ENCODE data around the gene SMIM35. TPM values are rescaled to one million over a fixed set of nuclear protein-coding genes. Genes with fewer than 3 reads are reported as not detected.

SMIM35 gene
- total RNA-seq, 3 donors from 2014 or later: not detected

DNA sequence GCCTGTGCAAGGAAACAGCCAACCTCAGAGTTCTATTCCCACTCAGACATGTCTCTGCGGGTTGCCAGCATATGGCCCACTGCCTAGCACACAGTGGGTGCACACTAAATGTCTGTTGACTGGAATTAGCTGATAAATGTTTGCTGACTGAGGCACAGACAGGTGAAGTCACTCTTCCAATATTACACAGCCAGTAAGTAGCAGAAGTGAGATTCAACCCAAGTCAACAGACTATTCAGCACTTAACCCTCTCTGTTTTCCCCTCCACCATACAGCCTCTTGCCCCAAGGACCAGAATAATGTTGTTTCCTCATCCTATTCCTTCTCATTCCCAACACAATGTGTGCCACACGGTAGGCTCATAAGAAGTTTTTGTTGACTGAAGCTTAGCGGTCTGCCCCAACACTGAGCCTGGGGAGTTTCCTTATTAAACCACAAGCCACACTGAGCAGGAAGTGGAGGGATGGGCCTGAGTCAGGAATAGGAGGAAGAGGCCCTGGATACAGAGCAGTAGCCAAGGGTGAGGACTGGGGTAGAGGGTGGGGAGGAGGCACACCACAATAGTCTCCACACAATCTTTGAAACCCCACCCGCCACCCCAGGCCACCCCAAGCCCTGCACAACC, 116.3 kb downstream of the SMIM35 start:
- H3K4me3 ChIP-seq: no peak overlapping the region
- no peaks in the 10 kb centered on the region for H3K27me3 ChIP-seq
- DNase-seq (ENCODE audit: low spot score in 2 of 2): no peak
- intact Hi-C loops (cut with DNase I; ENCODE audit: low total_unique reads): no loop called here
- no peaks in the 10 kb centered on the region for H3K4me1 ChIP-seq
- H3K9me3 ChIP-seq: no peaks in the 10 kb centered on the region
- TF ChIP-seq, protein P1, sequence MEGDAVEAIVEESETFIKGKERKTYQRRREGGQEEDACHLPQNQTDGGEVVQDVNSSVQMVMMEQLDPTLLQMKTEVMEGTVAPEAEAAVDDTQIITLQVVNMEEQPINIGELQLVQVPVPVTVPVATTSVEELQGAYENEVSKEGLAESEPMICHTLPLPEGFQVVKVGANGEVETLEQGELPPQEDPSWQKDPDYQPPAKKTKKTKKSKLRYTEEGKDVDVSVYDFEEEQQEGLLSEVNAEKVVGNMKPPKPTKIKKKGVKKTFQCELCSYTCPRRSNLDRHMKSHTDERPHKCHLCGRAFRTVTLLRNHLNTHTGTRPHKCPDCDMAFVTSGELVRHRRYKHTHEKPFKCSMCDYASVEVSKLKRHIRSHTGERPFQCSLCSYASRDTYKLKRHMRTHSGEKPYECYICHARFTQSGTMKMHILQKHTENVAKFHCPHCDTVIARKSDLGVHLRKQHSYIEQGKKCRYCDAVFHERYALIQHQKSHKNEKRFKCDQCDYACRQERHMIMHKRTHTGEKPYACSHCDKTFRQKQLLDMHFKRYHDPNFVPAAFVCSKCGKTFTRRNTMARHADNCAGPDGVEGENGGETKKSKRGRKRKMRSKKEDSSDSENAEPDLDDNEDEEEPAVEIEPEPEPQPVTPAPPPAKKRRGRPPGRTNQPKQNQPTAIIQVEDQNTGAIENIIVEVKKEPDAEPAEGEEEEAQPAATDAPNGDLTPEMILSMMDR (IDR thresholded peaks at IDR 0.05): no peak
- TF ChIP-seq POLR2AphosphoS5 (IDR thresholded peaks at IDR 0.05) (no peak), POLR2A (IDR thresholded peaks at IDR 0.05) (no peak)
- H3K36me3 ChIP-seq: no peaks in the 10 kb centered on the region
- no peak overlapping the region for H3K27ac ChIP-seq

DNA sequence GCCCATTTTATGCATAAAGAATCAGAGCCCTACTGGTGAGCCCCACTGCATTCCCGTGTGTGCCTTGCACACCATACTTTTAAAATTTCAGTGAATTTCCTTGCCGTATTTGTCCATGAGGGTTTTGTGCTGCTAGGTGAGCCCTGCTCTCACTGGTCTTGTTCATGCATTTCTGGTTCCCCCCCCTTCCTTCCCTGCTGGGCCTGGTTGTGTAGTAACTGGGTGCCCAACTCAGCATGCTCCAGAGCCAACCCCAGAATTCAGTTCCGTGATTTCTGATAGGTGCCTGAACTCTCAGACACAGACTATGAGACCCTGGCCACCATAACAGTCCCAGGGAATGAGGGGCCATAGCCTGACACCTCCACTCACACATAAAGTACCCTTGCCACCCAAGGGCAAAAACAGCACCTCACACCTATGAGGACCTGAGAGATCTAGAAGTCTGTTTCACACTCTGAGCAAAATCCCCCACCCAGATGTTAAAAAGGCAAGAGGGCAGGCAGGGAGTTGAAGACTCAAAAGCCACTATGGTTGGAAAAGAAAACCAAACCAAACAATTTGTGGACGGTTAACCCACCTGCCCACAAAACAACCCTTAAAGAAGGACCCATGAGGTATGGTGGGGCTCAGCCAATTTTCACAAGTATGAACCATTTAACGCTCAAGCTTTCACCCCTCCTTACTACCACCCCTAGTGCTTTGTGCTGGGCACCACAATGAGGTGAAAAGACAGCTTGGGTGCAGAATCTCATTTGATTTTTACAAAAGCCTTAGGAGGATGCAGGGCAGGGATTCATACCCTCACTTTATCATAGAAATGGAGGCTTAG, 117.4 kb downstream of the SMIM35 start:
- Histone ChIP-seq H3K9me3 (no peaks in the 10 kb centered on the region), H3K4me1 (no peaks in the 10 kb centered on the region), H3K36me3 (no peaks in the 10 kb centered on the region), H3K27me3 (no peaks in the 10 kb centered on the region), H3K27ac (no peak overlapping the region), H3K4me3 (no peak overlapping the region)
- DNase-seq (ENCODE audit: low spot score in 2 of 2): no peak
- intact Hi-C loops (cut with DNase I; ENCODE audit: low total_unique reads): no loop called here
- no peak for TF ChIP-seq POLR2A (IDR thresholded peaks at IDR 0.05)
- TF ChIP-seq, protein P1 (IDR thresholded peaks at IDR 0.05): no peak
- no peak for TF ChIP-seq POLR2AphosphoS5 (IDR thresholded peaks at IDR 0.05)

DNA sequence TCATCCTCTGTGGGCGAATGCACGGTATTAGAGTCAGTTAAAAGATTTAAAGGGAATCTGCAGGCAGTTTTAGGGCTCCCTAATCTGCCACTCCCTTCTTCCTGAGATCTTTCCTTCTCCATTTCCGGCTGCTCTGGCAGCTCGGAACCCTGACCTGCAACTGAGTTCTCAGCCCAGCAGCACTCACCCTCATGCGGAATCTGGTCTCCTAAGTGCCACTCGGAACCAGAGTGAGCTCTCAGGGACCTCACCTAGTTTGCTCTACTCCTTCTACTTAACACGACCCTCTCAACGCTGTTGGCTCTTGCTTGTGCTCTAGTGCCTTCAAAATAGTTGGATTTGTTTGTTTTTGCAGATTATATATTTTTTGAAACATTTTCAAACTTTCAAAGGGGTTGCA, 119.9 kb downstream of the SMIM35 start:
- no peak for DNase-seq (ENCODE audit: low spot score in 2 of 2)
- TF ChIP-seq POLR2AphosphoS5 (IDR thresholded peaks at IDR 0.05): no peak
- TF ChIP-seq POLR2A (IDR thresholded peaks at IDR 0.05): no peak
- TF ChIP-seq, protein P1 (IDR thresholded peaks at IDR 0.05): no peak
- Histone ChIP-seq H3K9me3 (no peaks in the 10 kb centered on the region), H3K4me3 (no peak overlapping the region), H3K27ac (no peak overlapping the region), H3K27me3 (no peaks in the 10 kb centered on the region), H3K36me3 (no peaks in the 10 kb centered on the region), H3K4me1 (no peaks in the 10 kb centered on the region)
- intact Hi-C loops (cut with DNase I; ENCODE audit: low total_unique reads): no loop called here

DNA sequence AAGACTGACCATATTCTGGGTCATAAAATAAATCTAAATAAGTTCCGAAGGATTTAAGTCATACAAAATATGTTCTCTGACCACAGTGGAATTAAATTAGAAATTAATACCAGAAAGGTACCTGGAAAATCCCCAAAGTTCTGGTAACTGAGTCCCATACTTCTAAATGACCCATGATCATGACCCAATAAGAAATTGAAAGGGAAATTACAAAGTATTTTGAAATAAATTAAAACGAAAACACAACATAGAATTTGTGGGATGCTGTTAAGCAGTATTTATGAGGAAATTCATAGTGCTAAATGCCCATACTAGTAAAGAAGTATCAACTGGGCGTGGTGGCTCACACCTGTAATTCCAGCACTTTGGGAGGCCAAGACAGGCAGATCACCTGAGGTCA, 123.9 kb downstream of the SMIM35 start:
- Histone ChIP-seq H3K4me3 (no peak overlapping the region), H3K27me3 (no peaks in the 10 kb centered on the region), H3K4me1 (no peaks in the 10 kb centered on the region), H3K9me3 (no peaks in the 10 kb centered on the region), H3K27ac (no peak overlapping the region), H3K36me3 (no peaks in the 10 kb centered on the region)
- no peak for DNase-seq (ENCODE audit: low spot score in 2 of 2)
- TF ChIP-seq POLR2AphosphoS5 (IDR thresholded peaks at IDR 0.05) (no peak), POLR2A (IDR thresholded peaks at IDR 0.05) (no peak)
- TF ChIP-seq, protein P1 (IDR thresholded peaks at IDR 0.05): no peak
- intact Hi-C loops (cut with DNase I; ENCODE audit: low total_unique reads): no loop called here

DNA sequence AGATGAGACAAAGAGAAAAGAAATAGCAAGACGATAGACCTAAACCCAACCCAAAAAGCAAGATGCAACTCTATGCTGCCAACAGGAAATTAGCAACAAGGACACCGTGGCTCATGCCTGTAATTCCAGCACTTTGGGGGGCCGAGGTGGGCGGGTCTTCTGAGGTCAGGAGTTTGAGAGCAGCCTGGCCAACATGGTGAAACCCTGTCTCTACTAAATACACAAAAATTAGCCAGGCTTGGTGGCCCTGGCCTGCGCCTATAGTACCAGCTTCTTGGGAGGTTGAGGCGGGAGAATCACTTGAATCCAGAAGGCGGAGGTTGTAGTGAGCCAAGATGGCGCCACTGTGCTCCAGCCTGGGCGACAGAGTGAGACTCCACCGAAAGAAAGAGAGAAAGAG, 124.9 kb downstream of the SMIM35 start:
- intact Hi-C loops (cut with DNase I; ENCODE audit: low total_unique reads): no loop called here
- Histone ChIP-seq H3K9me3 (no peaks in the 10 kb centered on the region), H3K27ac (no peak overlapping the region), H3K4me3 (no peak overlapping the region), H3K27me3 (no peaks in the 10 kb centered on the region), H3K36me3 (no peaks in the 10 kb centered on the region), H3K4me1 (no peaks in the 10 kb centered on the region)
- TF ChIP-seq, protein P1 (IDR thresholded peaks at IDR 0.05): no peak
- TF ChIP-seq POLR2AphosphoS5 (IDR thresholded peaks at IDR 0.05) (no peak), POLR2A (IDR thresholded peaks at IDR 0.05) (no peak)
- no peak for DNase-seq (ENCODE audit: low spot score in 2 of 2)

Measured in breast epithelium (tissue), 4 donors.